ENCODE data around the gene TAF6. TPM values are rescaled to one million over a fixed set of nuclear protein-coding genes. Genes with fewer than 3 reads are reported as not detected.

The TAF6 gene
- total and polyA plus RNA-seq, 9 of the 15 experiments (the other 6 are each of a cell fraction or from before 2014, with no cell fraction given): 0.78 to 78.7 (median 21.3) TPM

- TF ChIP-seq, protein P1, sequence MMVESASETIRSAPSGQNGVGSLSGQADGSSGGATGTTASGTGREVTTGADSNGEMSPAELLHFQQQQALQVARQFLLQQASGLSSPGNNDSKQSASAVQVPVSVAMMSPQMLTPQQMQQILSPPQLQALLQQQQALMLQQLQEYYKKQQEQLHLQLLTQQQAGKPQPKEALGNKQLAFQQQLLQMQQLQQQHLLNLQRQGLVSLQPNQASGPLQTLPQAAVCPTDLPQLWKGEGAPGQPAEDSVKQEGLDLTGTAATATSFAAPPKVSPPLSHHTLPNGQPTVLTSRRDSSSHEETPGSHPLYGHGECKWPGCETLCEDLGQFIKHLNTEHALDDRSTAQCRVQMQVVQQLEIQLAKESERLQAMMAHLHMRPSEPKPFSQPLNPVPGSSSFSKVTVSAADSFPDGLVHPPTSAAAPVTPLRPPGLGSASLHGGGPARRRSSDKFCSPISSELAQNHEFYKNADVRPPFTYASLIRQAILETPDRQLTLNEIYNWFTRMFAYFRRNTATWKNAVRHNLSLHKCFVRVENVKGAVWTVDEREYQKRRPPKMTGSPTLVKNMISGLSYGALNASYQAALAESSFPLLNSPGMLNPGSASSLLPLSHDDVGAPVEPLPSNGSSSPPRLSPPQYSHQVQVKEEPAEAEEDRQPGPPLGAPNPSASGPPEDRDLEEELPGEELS (CRISPR knock-in tag; IDR thresholded peaks at IDR 0.05; ENCODE audit: borderline replicate concordance): peak; percentile 74; the same call in 1 of the 2 replicates
- peak; percentile 6; the same call in 1 of the 2 replicates for TF ChIP-seq ZC3H4 (CRISPR knock-in tag; IDR thresholded peaks at IDR 0.05; ENCODE audit: borderline replicate concordance)
- peak; percentile 60; the same call in 1 of the 2 replicates for TF ChIP-seq MXI1 (IDR thresholded peaks at IDR 0.05; ENCODE audit: low read depth, low read length)
- TF ChIP-seq GATAD2A (IDR thresholded peaks at IDR 0.05): no peak
- no peak for TF ChIP-seq SMARCB1 (IDR thresholded peaks at IDR 0.05; ENCODE audit: insufficient read length, low read depth)
- TF ChIP-seq SRSF9 (IDR thresholded peaks at IDR 0.05; ENCODE audit: borderline replicate concordance, low read depth, low read length): no peak
- peak; percentile 72; the same call in 1 of the 2 replicates for TF ChIP-seq ZNF224 (CRISPR knock-in tag; IDR thresholded peaks at IDR 0.05)
- peak; percentile 77 for TF ChIP-seq ARID1B (IDR thresholded peaks at IDR 0.05)
- TF ChIP-seq MCM2 (IDR thresholded peaks at IDR 0.05; ENCODE audit: low read depth): no peak
- no peak for TF ChIP-seq ZNF140 (CRISPR knock-in tag; IDR thresholded peaks at IDR 0.05)
- peak; percentile 81 for TF ChIP-seq CTBP1 (IDR thresholded peaks at IDR 0.05; ENCODE audit: borderline replicate concordance)
- TF ChIP-seq STAT5B (CRISPR knock-in tag; IDR thresholded peaks at IDR 0.05): no peak
- peak; percentile 69; the same call in 1 of the 2 replicates for TF ChIP-seq SMARCE1 (IDR thresholded peaks at IDR 0.05)
- TF ChIP-seq, protein P2, sequence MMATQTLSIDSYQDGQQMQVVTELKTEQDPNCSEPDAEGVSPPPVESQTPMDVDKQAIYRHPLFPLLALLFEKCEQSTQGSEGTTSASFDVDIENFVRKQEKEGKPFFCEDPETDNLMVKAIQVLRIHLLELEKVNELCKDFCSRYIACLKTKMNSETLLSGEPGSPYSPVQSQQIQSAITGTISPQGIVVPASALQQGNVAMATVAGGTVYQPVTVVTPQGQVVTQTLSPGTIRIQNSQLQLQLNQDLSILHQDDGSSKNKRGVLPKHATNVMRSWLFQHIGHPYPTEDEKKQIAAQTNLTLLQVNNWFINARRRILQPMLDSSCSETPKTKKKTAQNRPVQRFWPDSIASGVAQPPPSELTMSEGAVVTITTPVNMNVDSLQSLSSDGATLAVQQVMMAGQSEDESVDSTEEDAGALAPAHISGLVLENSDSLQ (IDR thresholded peaks at IDR 0.05): peak; percentile 73
- no peak for TF ChIP-seq CBFB (CRISPR knock-in tag; IDR thresholded peaks at IDR 0.05)
- no peak for TF ChIP-seq ASH1L (IDR thresholded peaks at IDR 0.05; ENCODE audit: borderline replicate concordance, low read depth, partially characterized antibody)
- no peak for TF ChIP-seq SIN3B (IDR thresholded peaks at IDR 0.05; ENCODE audit: low read depth)
- TF ChIP-seq HNRNPK (IDR thresholded peaks at IDR 0.05; ENCODE audit: low read depth, low read length, poor library complexity, severe bottlenecking): no peak
- TF ChIP-seq POLR2AphosphoS2 (IDR thresholded peaks at IDR 0.05; ENCODE audit: low read length): peak; percentile 53; the same call in 1 of the 2 replicates
- TF ChIP-seq MAZ (CRISPR knock-in tag; conservative IDR thresholded peaks at IDR 0.05 in 1 of 2, IDR thresholded peaks at IDR 0.05 in 1 of 2): peak in 1 of 2 experiments; percentile 91; a peak in 3 of 4 replicates
- no peak for TF ChIP-seq CHD1 (IDR thresholded peaks at IDR 0.05; ENCODE audit: low read length)
- no peak for TF ChIP-seq SNIP1 (IDR thresholded peaks at IDR 0.05; ENCODE audit: low read depth)
- TF ChIP-seq FOSL1 (tag; conservative IDR thresholded peaks at IDR 0.05): peak; percentile 41
- TF ChIP-seq ETS2 (tag; IDR thresholded peaks at IDR 0.05; ENCODE audit: borderline replicate concordance, poor library complexity, severe bottlenecking): no peak
- no peak for TF ChIP-seq FOXA3 (CRISPR knock-in tag; conservative IDR thresholded peaks at IDR 0.05 in 1 of 2, IDR thresholded peaks at IDR 0.05 in 1 of 2)
- no peak for TF ChIP-seq YBX1 (IDR thresholded peaks at IDR 0.05)
- TF ChIP-seq CAMTA2 (CRISPR knock-in tag; conservative IDR thresholded peaks at IDR 0.05): no peak
Observed at GRCh38 chr7:100157334-100158228, 38.4 kb upstream of the TAF6 start (continued).

Data from K562 (cell line).